ENCODE data around the gene TMEM151B. TPM values are rescaled to one million over a fixed set of nuclear protein-coding genes. Genes with fewer than 3 reads are reported as not detected.
A peak's percentile ranks its signal among the peaks of the same experiment; 100 is the strongest.

The TMEM151B gene
- total and polyA plus RNA-seq, 10 of the 15 experiments (the other 5 are each of a cell fraction or from before 2014, with no cell fraction given) = 0.01 to 0.19 (median 0.05) TPM; not detected in 6

- H3K9me3 ChIP-seq (replicated peaks; ENCODE audit: control insufficient read depth, insufficient read depth, low read length) = no peaks in the 10 kb centered on the region
- peak overlapping the region; percentile 33 for H2AFZ ChIP-seq (ENCODE audit: control insufficient read depth, low read depth, low read length)
- in situ Hi-C loops (cut with MboI) (loop anchor here (5.0 kb wide), 1 partner anchor 71 kb away; no protein-coding TSS in a partner anchor), intact Hi-C loops (cut with micrococcal nuclease; ENCODE audit: unreplicated experiment) (no loop called here)
- H3K27ac ChIP-seq (ENCODE audit: control insufficient read depth, insufficient read depth) = peak overlapping the region; percentile 99
- H3K79me2 ChIP-seq (ENCODE audit: control insufficient read depth, insufficient read depth, low read length) = peaks cover 42% of the 10 kb centered on the region
- H3K9ac ChIP-seq (ENCODE audit: control insufficient read depth, insufficient read depth, low read length) = peak overlapping the region; percentile 62
- peaks cover 1 to 2% of the 10 kb centered on the region in 2 experiments; a peak in 3 of 4 replicates for H3K27me3 ChIP-seq (replicated peaks in 1 of 2; ENCODE audit: control insufficient read depth in 2 of 2, insufficient read depth in 2 of 2, low read length in 1 of 2)
- peak; percentile 42 for ATAC-seq
- WGBS (ENCODE audit: insufficient coverage, insufficient replicate concordance, low lambda C conversion rate, missing lambda C conversion rate) = 0% methylated on average over 3 of the region's 3 CpGs
- ChIA-PET CTCF (interaction anchor here (0.6 to 6.3 kb wide), 19 partner anchors 11 to 192 kb away, joined by 3 to 163 read pairs (median 7); partner anchors contain the start of genes AARS2 and SLC35B2), POLR2A (interaction anchor here (0.7 to 1.7 kb wide), 5 partner anchors 10 to 165 kb away, joined by 3 to 6 read pairs (median 3); partner anchors contain the start of genes HSP90AB1 and SLC35B2), SMC1A (ENCODE audit: uncharacterized antibody, unreplicated experiment) (interaction anchor here (0.9 to 4.6 kb wide), 9 partner anchors 10 to 148 kb away, joined by 3 to 79 read pairs (median 5); partner anchors contain the start of genes AARS2 and CDC5L), RAD21 (ENCODE audit: unreplicated experiment) (interaction anchor here (0.9 to 4.2 kb wide), 9 partner anchors 10 to 121 kb away, joined by 3 to 36 read pairs (median 5); partner anchors contain the start of gene CDC5L)
- no peaks in the 10 kb centered on the region for H4K20me1 ChIP-seq (ENCODE audit: control insufficient read depth, insufficient read depth)
- DNase-seq (ENCODE audit: low read depth, low spot score) = no peak
- H3K4me1 ChIP-seq (ENCODE audit: control insufficient read depth, insufficient read depth, low read length) = peaks cover 38% of the 10 kb centered on the region
- FAIRE-seq = peak; percentile 88
- H3K4me3 ChIP-seq = peak overlapping the region; percentile 61
- no TSS peak for BruUV-seq (replicated peaks)
- no peaks in the 10 kb centered on the region; a peak in 1 of 4 replicates for H3K36me3 ChIP-seq (ENCODE audit: control insufficient read depth in 2 of 2, insufficient read depth in 2 of 2, low read length in 1 of 2)
- H3K4me2 ChIP-seq (ENCODE audit: control insufficient read depth, insufficient read depth) = peak overlapping the region; percentile 99
- no peak for TF ChIP-seq GATAD2B (conservative IDR thresholded peaks at IDR 0.05; ENCODE audit: low read depth)
- no peak for TF ChIP-seq ZBTB40 (IDR thresholded peaks at IDR 0.05; ENCODE audit: borderline replicate concordance)
- TF ChIP-seq MYB (IDR thresholded peaks at IDR 0.05; ENCODE audit: borderline replicate concordance, low read depth, low read length) = no peak
- no peak for TF ChIP-seq CBX3 (IDR thresholded peaks at IDR 0.05; ENCODE audit: borderline replicate concordance, low read depth)
- no peak for TF ChIP-seq EP300 (IDR thresholded peaks at IDR 0.05; ENCODE audit: borderline replicate concordance in 1 of 2, control insufficient read depth in 1 of 2, low read depth in 2 of 2, low read length in 2 of 2)
- TF ChIP-seq EED (IDR thresholded peaks at IDR 0.05; ENCODE audit: low read depth) = peak; percentile 42; the same call in 1 of the 2 replicates
- TF ChIP-seq KAT2A (conservative IDR thresholded peaks at IDR 0.05; ENCODE audit: control insufficient read depth, low read depth, low read length) = no peak
- TF ChIP-seq STAT1 (conservative IDR thresholded peaks at IDR 0.05) = no peak
- TF ChIP-seq TBL1XR1 (IDR thresholded peaks at IDR 0.05; ENCODE audit: low read depth, low read length) = 0 out of 2 replicates have a peak, but pooled peaks have one; percentile 47
- peak; percentile 64 for TF ChIP-seq IKZF1 (conservative IDR thresholded peaks at IDR 0.05)
- 0 out of 2 replicates have a peak, but pooled peaks have one; percentile 28 for TF ChIP-seq TAF1 (IDR thresholded peaks at IDR 0.05; ENCODE audit: borderline replicate concordance, low read depth, low read length)
- 0 out of 2 replicates have a peak, but pooled peaks have one; percentile 14 for TF ChIP-seq YY1 (IDR thresholded peaks at IDR 0.05; ENCODE audit: low read depth, low read length)
- TF ChIP-seq ZBTB4 (CRISPR knock-in tag; IDR thresholded peaks at IDR 0.05) = no peak
- TF ChIP-seq MXI1 (IDR thresholded peaks at IDR 0.05; ENCODE audit: low read depth, low read length) = no peak
- no peak for TF ChIP-seq TARDBP (IDR thresholded peaks at IDR 0.05; ENCODE audit: borderline replicate concordance)
- TF ChIP-seq CBX5 (IDR thresholded peaks at IDR 0.05; ENCODE audit: low read depth) = no peak
- TF ChIP-seq TCF12 (IDR thresholded peaks at IDR 0.05; ENCODE audit: low read depth, low read length) = 0 out of 2 replicates have a peak, but pooled peaks have one; percentile 23
Measured at GRCh38 chr6:44266347-44266746, 3.9 kb upstream of the TMEM151B start.

Data from GM12878 (cell line).